ENCODE results near the gene HIKESHI.
A peak's percentile ranks its signal among the peaks of the same experiment; 100 is the strongest.
"Not testable (repeated sequence)": the region's sequence is repeated elsewhere in the genome, so short reads cannot be mapped to it uniquely, and the experiment has no call there.

HIKESHI gene

GRCh38 chr11:86294026-86294425, 8.0 kb upstream of the HIKESHI start:
- H3K4me3 ChIP-seq (ENCODE audit: low read length) = no peak overlapping the region
- DNase-seq (ENCODE audit: low read depth) = peak; percentile 66
- no peak for TF ChIP-seq CTCF (conservative IDR thresholded peaks at IDR 0.05; ENCODE audit: low read length)

GRCh38 chr11:86301742-86302091, 323 bp upstream of the HIKESHI start:
- DNase-seq (ENCODE audit: low read depth) = no peak
- peak overlapping the region; percentile 90 for H3K4me3 ChIP-seq (ENCODE audit: low read length)
- TF ChIP-seq CTCF (conservative IDR thresholded peaks at IDR 0.05; ENCODE audit: low read length) = no peak

GRCh38 chr11:86303257-86303656, 1.2 kb downstream of the HIKESHI start:
- H3K4me3 ChIP-seq (ENCODE audit: low read length) = peak overlapping the region; percentile 90
- no peak for TF ChIP-seq CTCF (conservative IDR thresholded peaks at IDR 0.05; ENCODE audit: low read length)
- no peak for DNase-seq (ENCODE audit: low read depth)

GRCh38 chr11:86308710-86309109, 6.7 kb downstream of the HIKESHI start:
- not testable (repeated sequence) for H3K4me3 ChIP-seq (ENCODE audit: low read length)

GRCh38 chr11:86313793-86314192, 11.8 kb downstream of the HIKESHI start:
- no peak for DNase-seq (ENCODE audit: low read depth)
- no peak for TF ChIP-seq CTCF (conservative IDR thresholded peaks at IDR 0.05; ENCODE audit: low read length)
- H3K4me3 ChIP-seq (ENCODE audit: low read length) = no peak overlapping the region

More at GRCh38 chr11:86308710-86309109, 6.7 kb downstream of the HIKESHI start:
- DNase-seq (ENCODE audit: low read depth) = not testable (repeated sequence)

- no peak for DNase-seq (ENCODE audit: low read depth)
- TF ChIP-seq CTCF (conservative IDR thresholded peaks at IDR 0.05; ENCODE audit: low read length) = no peak
- H3K4me3 ChIP-seq (ENCODE audit: low read length) = no peak overlapping the region
These were observed 12.6 kb downstream of the HIKESHI start for GRCh38 chr11:86314636-86315035.

GRCh38 chr11:86335131-86335767, 33.2 kb downstream of the HIKESHI start:
- no peak for DNase-seq (ENCODE audit: low read depth)
- H3K4me3 ChIP-seq (ENCODE audit: low read length) = no peak overlapping the region
- no peak for TF ChIP-seq CTCF (conservative IDR thresholded peaks at IDR 0.05; ENCODE audit: low read length)

GRCh38 chr11:86337227-86337626, 35.2 kb downstream of the HIKESHI start:
- H3K4me3 ChIP-seq (ENCODE audit: low read length) = no peak overlapping the region
- DNase-seq (ENCODE audit: low read depth) = no peak
- TF ChIP-seq CTCF (conservative IDR thresholded peaks at IDR 0.05; ENCODE audit: low read length) = no peak
